Transverse colon (tissue), 4 donors: Measurements from ENCODE around the gene UVRAG. TPM values are rescaled to one million over a fixed set of nuclear protein-coding genes. Genes with fewer than 3 reads are reported as not detected.

Experiments
- DNase-seq: peaks from one replicate; pipeline ENCODE4 v3.0.0-alpha.2; 2019
- H3K27ac ChIP-seq, 4 donors: fragments of 200-600 bp; sonication (generic); 2 replicates each; pipeline ENCODE4 v1.5.1; 2016 to 2018; ENCODE audit warnings: inconsistent platforms in 4 of 4
- H3K27me3 ChIP-seq: fragments of 200-600 bp; sonication (generic); 2 replicates; pipeline ENCODE4 v1.5.1; 2017; ENCODE audit warnings: inconsistent platforms
- H3K36me3 ChIP-seq, 4 donors: fragments of 200-600 bp; sonication (generic); 2 replicates each; pipeline ENCODE4 v1.5.1; 2017 to 2019; ENCODE audit warnings: inconsistent platforms in 4 of 4
- H3K4me1 ChIP-seq, 4 donors: fragments of 200-600 bp; sonication (generic); 2 replicates each; pipeline ENCODE4 v1.5.1; 2017 to 2020; ENCODE audit warnings: inconsistent platforms in 4 of 4
- H3K4me3 ChIP-seq, 4 donors: fragments of 200-600 bp; sonication (generic); 1 replicate in 1 of 4; 2 replicates in 3 of 4; pipeline versions ENCODE4 v1.5.1 to v1.6.1; 2017 to 2019; ENCODE audit warnings: inconsistent platforms in 4 of 4
- H3K9me3 ChIP-seq, 2 donors: fragments of 200-600 bp; sonication (generic); 2 replicates each; pipeline ENCODE4 v1.5.1; 2017 to 2019; ENCODE audit warnings: inconsistent platforms in 2 of 2
- CTCF ChIP-seq, 5 experiments: fragments of 200-600 bp in 3 of 5; fragments of 450-650 bp in 2 of 5; sonication (generic) in 3 of 5; IDR thresholded peaks; 1 replicate in 2 of 5; 2 replicates in 3 of 5; pipeline ENCODE4 v1.5.1; 2016 to 2017; ENCODE audit warnings: antibody characterized with exemption in 5 of 5, inconsistent platforms in 3 of 5, mild to moderate bottlenecking in 2 of 5, moderate library complexity in 1 of 5
- EP300 ChIP-seq: sonication (generic); formaldehyde crosslinking; IDR thresholded peaks from one replicate; pipeline ENCODE4 v1.6.1; 2017; ENCODE audit warnings: antibody characterized with exemption, low read depth
- POLR2A ChIP-seq: fragments of 450-650 bp; IDR thresholded peaks from one replicate; pipeline ENCODE4 v1.6.1; 2016; ENCODE audit warnings: antibody characterized with exemption, mild to moderate bottlenecking, moderate library complexity
- POLR2AphosphoS5 ChIP-seq, 3 donors: sonication (generic); formaldehyde crosslinking; IDR thresholded peaks; one replicate each; pipeline ENCODE4 v1.6.1; 2016; ENCODE audit warnings: antibody characterized with exemption in 3 of 3
- WGBS, 2 donors: methylation state at CpG; one replicate each; pipeline ENCODE4 v1.1.5; 2018; ENCODE audit warnings: low coverage in 1 of 2; 5-methylcytosine and 5-hydroxymethylcytosine counted together
- in situ Hi-C, 4 donors: fragments of 200-750 bp; cut with MboI; loops; one replicate each; pipeline versions ENCODE4 v1.15.0 to v1.15.1; 2017; ENCODE audit warnings: low sequenced_read_pairs in 3 of 4, low pct_ligation_motif_present in 1 of 4, low pct_unique_long_range_greater_than_20kb in 1 of 4
- intact Hi-C: fragments of 100-400 bp; cut with DNase I; formaldehyde crosslinking; loops from one replicate; pipeline ENCODE4 v1.15.1; 2023; ENCODE audit warnings: low total_unique reads
- total RNA-seq, 4 donors: library from RNA; depleted of rRNA; stranded (reverse); fragments of >200 nt; gene quantifications; one replicate each; pipeline ENCODE4 v1.1.0, GENCODE V29; 2016

The UVRAG gene
- total RNA-seq, 4 donors from 2014 or later, result 12.7 to 34.6 (median 19.3) TPM

DNA sequence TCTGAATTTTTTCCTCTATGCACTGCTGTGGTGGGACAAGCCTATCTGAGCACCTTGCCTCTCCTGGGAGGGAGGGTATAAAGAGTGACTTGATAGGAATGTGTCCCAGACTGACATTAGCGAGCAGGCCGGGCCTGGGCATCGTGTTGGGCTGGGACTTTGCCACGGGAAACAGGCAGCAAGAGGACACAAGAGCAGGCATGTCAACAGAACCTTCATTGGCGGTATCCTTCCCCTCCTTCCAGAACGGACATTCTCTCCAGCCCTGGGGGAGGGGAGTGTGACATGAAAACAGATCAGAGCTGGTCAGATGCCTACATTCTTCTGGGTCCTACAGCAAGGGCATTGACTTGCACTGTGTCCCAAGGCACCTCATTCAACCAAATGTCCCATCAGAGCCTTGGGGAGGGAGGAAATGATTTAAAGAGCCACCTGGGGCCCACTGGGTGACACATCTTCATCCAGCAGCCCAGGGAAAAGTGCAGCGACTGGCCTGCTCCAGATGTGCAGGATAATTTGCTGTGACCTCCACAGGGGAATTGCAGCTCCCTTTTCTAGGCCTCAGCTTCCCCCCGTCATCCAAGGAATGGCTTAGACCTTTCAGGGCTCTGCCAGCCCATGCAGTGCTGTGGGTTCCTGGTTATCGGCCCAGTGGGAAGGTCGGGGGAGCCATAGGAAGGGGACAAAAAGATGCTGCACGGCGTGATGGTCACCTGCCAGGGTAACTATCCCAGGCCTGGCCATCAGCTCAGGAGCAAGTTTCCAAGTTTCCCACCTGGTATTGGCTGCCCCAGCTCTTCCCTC is 21.8 kb upstream of the UVRAG start:
- TF ChIP-seq EP300 (no peak), POLR2A (no peak), POLR2AphosphoS5 (IDR thresholded peaks at IDR 0.05) (no peak), CTCF (IDR thresholded peaks at IDR 0.05) (no peak)
- no peak for DNase-seq
- no peaks in the 10 kb centered on the region for H3K27me3 ChIP-seq
- H3K4me1 ChIP-seq, result no peaks in the 10 kb centered on the region
- H3K27ac ChIP-seq, result no peak overlapping the region
- H3K9me3 ChIP-seq, result no peaks in the 10 kb centered on the region
- no peaks in the 10 kb centered on the region for H3K36me3 ChIP-seq
- no peak overlapping the region for H3K4me3 ChIP-seq
- WGBS, 2 donors, result 83 to 91% methylated on average over 11 to 12 of the region's 12 CpGs
- intact Hi-C loops, result no loop called here
- in situ Hi-C loops, result no loop called here

- TF ChIP-seq POLR2AphosphoS5 (IDR thresholded peaks at IDR 0.05), result no peak
- TF ChIP-seq EP300, result no peak
- TF ChIP-seq CTCF (IDR thresholded peaks at IDR 0.05), result no peak
- no peak for TF ChIP-seq POLR2A
- Histone ChIP-seq H3K4me3 (no peak overlapping the region), H3K27me3 (no peaks in the 10 kb centered on the region), H3K27ac (no peak overlapping the region), H3K9me3 (no peaks in the 10 kb centered on the region), H3K4me1 (no peaks in the 10 kb centered on the region), H3K36me3 (no peaks in the 10 kb centered on the region)
- in situ Hi-C loops (no loop called here), intact Hi-C loops (no loop called here)
- 82% methylated on average over 2 of the region's 2 CpGs; no CpG with 5 or more reads in 1 of the 2 donors for WGBS, 2 donors
- DNase-seq, result no peak
Observed at GRCh38 chr11:75793966-75794365, 21.0 kb upstream of the UVRAG start.

DNA sequence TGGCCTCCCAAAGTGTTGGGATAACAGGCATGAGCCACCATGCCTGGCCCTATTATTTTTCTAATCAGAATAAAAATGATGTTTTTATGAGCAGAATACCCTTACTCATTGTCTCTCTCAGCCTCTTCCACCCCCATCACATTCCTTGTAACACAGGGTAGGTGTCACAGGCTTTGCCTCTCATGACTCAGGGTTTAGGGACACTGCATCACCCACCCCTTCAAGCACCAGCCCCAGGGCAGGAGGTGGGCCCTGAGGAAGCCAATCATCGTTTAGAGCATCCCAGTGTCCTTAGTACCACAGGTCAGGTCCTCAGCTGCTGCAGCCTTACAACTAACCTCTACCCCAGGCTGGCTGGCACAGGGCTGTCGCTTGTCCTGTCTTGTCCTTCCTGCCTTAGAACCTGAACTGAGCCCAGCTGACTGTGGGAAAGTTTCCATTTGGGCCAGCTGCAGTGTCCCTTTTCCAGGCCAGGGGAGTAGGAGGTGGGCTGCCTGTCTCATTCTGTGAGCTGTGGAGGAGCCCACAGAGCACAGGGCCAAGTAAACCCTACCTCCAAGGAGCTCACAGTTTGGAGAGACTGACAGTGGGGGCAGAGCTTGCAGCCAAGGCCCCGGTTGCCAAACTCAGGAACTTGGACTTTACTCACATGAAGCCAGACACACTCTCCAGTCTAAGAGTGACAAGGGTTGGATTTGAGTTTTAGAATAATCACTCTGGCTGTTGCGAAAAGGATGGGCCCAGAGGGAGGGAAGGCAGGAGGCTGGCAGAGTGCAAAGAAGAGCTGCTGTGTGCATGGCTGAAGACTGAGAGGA is 19.5 kb upstream of the UVRAG start:
- in situ Hi-C loops (no loop called here), intact Hi-C loops (loop anchor here (5.0 kb wide), 1 partner anchor 367 kb away; no protein-coding TSS in a partner anchor)
- H3K36me3 ChIP-seq, result no peaks in the 10 kb centered on the region
- no peaks in the 10 kb centered on the region for H3K9me3 ChIP-seq
- 75 to 86% methylated on average over 1 to 4 of the region's 4 CpGs for WGBS, 2 donors
- no peak overlapping the region for H3K27ac ChIP-seq
- no peak overlapping the region for H3K4me3 ChIP-seq
- H3K27me3 ChIP-seq, result no peaks in the 10 kb centered on the region
- DNase-seq, result no peak
- no peak for TF ChIP-seq POLR2A
- TF ChIP-seq CTCF (IDR thresholded peaks at IDR 0.05), result no peak
- H3K4me1 ChIP-seq, result no peaks in the 10 kb centered on the region

GRCh38 chr11:75796091-75796435 is 18.9 kb upstream of the UVRAG start:
- in situ Hi-C loops (no loop called here), intact Hi-C loops (loop anchor here (5.0 kb wide), 1 partner anchor 366 kb away; no protein-coding TSS in a partner anchor)
- TF ChIP-seq POLR2AphosphoS5 (IDR thresholded peaks at IDR 0.05), result no peak
- H3K4me1 ChIP-seq, result no peaks in the 10 kb centered on the region
- H3K27me3 ChIP-seq, result no peaks in the 10 kb centered on the region
- no peaks in the 10 kb centered on the region for H3K36me3 ChIP-seq
- WGBS, 2 donors, result no CpG with 5 or more reads among the region's 2 CpGs
- H3K4me3 ChIP-seq, result no peak overlapping the region
- H3K9me3 ChIP-seq, result no peaks in the 10 kb centered on the region
- no peak overlapping the region for H3K27ac ChIP-seq
- no peak for DNase-seq
